Keratinocyte (primary cell): ENCODE measurements around the gene MCM5.

ENCODE experiments used
- EZH2 ChIP-seq: IDR thresholded peaks from one replicate; pipeline ENCODE4 v1.6.1; 2012; ENCODE audit warnings: inconsistent platforms, mild to moderate bottlenecking, low read length, moderate library complexity
- TF ChIP-seq, protein P1 (sequence below), 3 experiments: IDR thresholded peaks in 1 of 3; conservative IDR thresholded peaks in 1 of 3; optimal IDR thresholded peaks in 1 of 3; 2 replicates in 2 of 3; 3 replicates in 1 of 3; pipeline versions ENCODE3 to v1.5.1; 2011; ENCODE audit warnings: low read length in 3 of 3, mild to moderate bottlenecking in 3 of 3, moderate library complexity in 2 of 3, control low read depth in 1 of 3, inconsistent platforms in 1 of 3; ENCODE audit not compliant: insufficient read depth in 2 of 3; ENCODE audit errors: extremely low read depth in 1 of 3

DNA sequence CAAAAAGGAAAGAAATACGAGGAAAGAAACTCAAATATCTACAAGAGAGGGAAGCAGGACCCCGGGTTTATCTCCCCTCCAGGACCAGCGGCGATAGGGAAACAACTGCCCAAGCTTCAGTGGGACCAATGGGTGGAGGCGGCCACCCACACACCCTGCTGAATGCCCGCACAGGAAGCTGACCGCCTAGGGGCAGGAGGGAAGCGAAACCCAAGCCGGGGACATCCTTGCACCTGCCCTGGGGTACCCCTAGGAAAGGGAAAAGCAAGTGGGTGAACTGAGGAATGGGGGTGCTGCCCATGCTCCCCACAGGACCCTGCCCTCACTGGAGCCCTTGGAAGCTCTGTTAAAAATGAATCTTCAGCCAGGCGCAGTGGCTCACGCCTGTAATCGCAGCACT, 46.6 kb upstream of the MCM5 start:
- TF ChIP-seq, protein P1, sequence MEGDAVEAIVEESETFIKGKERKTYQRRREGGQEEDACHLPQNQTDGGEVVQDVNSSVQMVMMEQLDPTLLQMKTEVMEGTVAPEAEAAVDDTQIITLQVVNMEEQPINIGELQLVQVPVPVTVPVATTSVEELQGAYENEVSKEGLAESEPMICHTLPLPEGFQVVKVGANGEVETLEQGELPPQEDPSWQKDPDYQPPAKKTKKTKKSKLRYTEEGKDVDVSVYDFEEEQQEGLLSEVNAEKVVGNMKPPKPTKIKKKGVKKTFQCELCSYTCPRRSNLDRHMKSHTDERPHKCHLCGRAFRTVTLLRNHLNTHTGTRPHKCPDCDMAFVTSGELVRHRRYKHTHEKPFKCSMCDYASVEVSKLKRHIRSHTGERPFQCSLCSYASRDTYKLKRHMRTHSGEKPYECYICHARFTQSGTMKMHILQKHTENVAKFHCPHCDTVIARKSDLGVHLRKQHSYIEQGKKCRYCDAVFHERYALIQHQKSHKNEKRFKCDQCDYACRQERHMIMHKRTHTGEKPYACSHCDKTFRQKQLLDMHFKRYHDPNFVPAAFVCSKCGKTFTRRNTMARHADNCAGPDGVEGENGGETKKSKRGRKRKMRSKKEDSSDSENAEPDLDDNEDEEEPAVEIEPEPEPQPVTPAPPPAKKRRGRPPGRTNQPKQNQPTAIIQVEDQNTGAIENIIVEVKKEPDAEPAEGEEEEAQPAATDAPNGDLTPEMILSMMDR (optimal IDR thresholded peaks at IDR 0.05 in 1 of 3, IDR thresholded peaks at IDR 0.05 in 1 of 3, conservative IDR thresholded peaks at IDR 0.05 in 1 of 3; ENCODE audit: extremely low read depth in 1 of 3, insufficient read depth in 2 of 3, low read length in 3 of 3) = no peak
- TF ChIP-seq EZH2 = no peak
